Ovary (tissue), 9 donors: ENCODE measurements around the gene CD300C. TPM values are rescaled to one million over a fixed set of nuclear protein-coding genes. Genes with fewer than 3 reads are reported as not detected.
"Not testable (repeated sequence)": the region's sequence is repeated elsewhere in the genome, so short reads cannot be mapped to it uniquely, and the experiment has no call there.

Experiments
- DNase-seq, 5 donors: peaks; one replicate each; pipeline ENCODE4 v3.0.0-alpha.2; 2019 to 2020
- H3K27ac ChIP-seq, 2 donors: fragments of 200-600 bp; one replicate each; pipeline versions ENCODE4 v1.5.1 to v1.8.0; 2019 to 2022
- H3K27me3 ChIP-seq: fragments of 200-600 bp; one replicate; pipeline ENCODE4 v1.8.0; 2022
- H3K36me3 ChIP-seq: fragments of 200-600 bp; sonication (generic); one replicate; pipeline ENCODE4 v1.5.1; 2019
- H3K4me1 ChIP-seq: one replicate; pipeline ENCODE4 v1.8.1; 2013; ENCODE audit warnings: mild to moderate bottlenecking, moderate library complexity; ENCODE audit not compliant: insufficient read depth
- H3K4me3 ChIP-seq: fragments of 200-600 bp; sonication (generic); one replicate; pipeline ENCODE4 v1.5.1; 2017
- H3K9me3 ChIP-seq, 2 donors: fragments of 200-600 bp in 1 of 2; sonication (generic) in 1 of 2; one replicate each; pipeline versions ENCODE4 v1.5.1 to v1.8.1; 2013 to 2019; ENCODE audit warnings: mild to moderate bottlenecking in 1 of 2, moderate library complexity in 1 of 2
- CTCF ChIP-seq, 3 donors: fragments of 450-650 bp in 2 of 3; fragments of 200-600 bp in 1 of 3; IDR thresholded peaks; one replicate each; pipeline versions ENCODE4 v1.5.1 to v1.8.0; 2016 to 2022; ENCODE audit warnings: antibody characterized with exemption in 3 of 3, mild to moderate bottlenecking in 1 of 3
- EP300 ChIP-seq: sonication (generic); formaldehyde crosslinking; IDR thresholded peaks from one replicate; pipeline ENCODE4 v1.6.1; 2017; ENCODE audit warnings: antibody characterized with exemption
- POLR2A ChIP-seq: fragments of 450-650 bp; IDR thresholded peaks from one replicate; pipeline ENCODE4 v1.6.1; 2017; ENCODE audit warnings: antibody characterized with exemption, mild to moderate bottlenecking, moderate library complexity
- WGBS, 3 donors: extraction: QIAGEN DNeasy Blood & Tissue Kit in 1 of 3; methylation state at CpG; one replicate each; pipeline versions ENCODE4 v1.1.5 to v1.1.7; 2013 to 2017; 5-methylcytosine and 5-hydroxymethylcytosine counted together
- intact Hi-C, 4 donors: fragments of 100-400 bp; cut with DNase I; formaldehyde crosslinking; loops; one replicate each; pipeline versions ENCODE4 v1.11.0 to v1.15.1; 2022 to 2023
- polyA plus RNA-seq, 2 donors: library from polyadenylated mRNA; stranded (reverse); fragments of 200-250 nt in 1 of 2; fragments of 350-450 nt in 1 of 2; fragmentation: Illumina TruSeq in 1 of 2; extraction: RNeasy Lipid Tissue Mini Kit (QIAGEN cat#74804) in 1 of 2; gene quantifications; one replicate each; pipeline ENCODE4 v1.2.3, GENCODE V29; 2013 to 2014
- total RNA-seq, 7 donors: library from RNA; depleted of rRNA in 2 of 7; stranded (reverse); fragments of >200 nt in 2 of 7; fragmentation: NEBNext Ultra II Directional in 3 of 7; extraction: Animal tissue kit (Norgen Biotek cat#: 25700) in 3 of 7; gene quantifications; one replicate each; pipeline versions ENCODE4 v1.1.0 to v1.2.4, GENCODE V29; 2016 to 2023
- donor health status: DM: no; HTN: no; CAD: no; lungs with moderate emphysema.
- donor health status: DM: no; HTN: no; CAD: no.
- donor health status: Bipolar disorder and iron deficiency.
- donor health status: DM: yes; HTN: yes; CAD: no.
- donor health status: DM: no; HTN: no; CAD: no.
- donor health status: DM: yes; HTN: yes; CAD: no.

The CD300C gene
- total and polyA plus RNA-seq, 9 donors: 0.18 to 1.6 (median 0.46) TPM; not detected in 1

- H3K36me3 ChIP-seq: no peaks in the 10 kb centered on the region
- WGBS, 3 donors: 85 to 86% (median 85%) methylated on average over 21 of the region's 21 CpGs
- H3K4me3 ChIP-seq: no peak overlapping the region
- no peak for DNase-seq
- no peaks in the 10 kb centered on the region for H3K9me3 ChIP-seq
- intact Hi-C loops: no loop called here
- H3K4me1 ChIP-seq: no peaks in the 10 kb centered on the region
- no peaks in the 10 kb centered on the region for H3K27me3 ChIP-seq
- no peak overlapping the region for H3K27ac ChIP-seq
- no peak for TF ChIP-seq CTCF (IDR thresholded peaks at IDR 0.05)
- no peak for TF ChIP-seq EP300
- TF ChIP-seq POLR2A: no peak
Measured at GRCh38 chr17:74520790-74521480, 25.0 kb downstream of the CD300C start.

- H3K27me3 ChIP-seq: no peaks in the 10 kb centered on the region
- no peaks in the 10 kb centered on the region for H3K4me1 ChIP-seq
- no peak for TF ChIP-seq CTCF (IDR thresholded peaks at IDR 0.05)
- no peak for TF ChIP-seq POLR2A
- no peak for TF ChIP-seq EP300
- H3K36me3 ChIP-seq: no peaks in the 10 kb centered on the region
- WGBS, 3 donors: 68 to 75% (median 74%) methylated on average over 3 of the region's 3 CpGs
- DNase-seq: no peak
- intact Hi-C loops: no loop called here
- H3K9me3 ChIP-seq: no peaks in the 10 kb centered on the region
- H3K27ac ChIP-seq: no peak overlapping the region
- no peak overlapping the region for H3K4me3 ChIP-seq
Measured at GRCh38 chr17:74520016-74520434, 25.9 kb downstream of the CD300C start.

- intact Hi-C loops: not testable (repeated sequence)
Measured at GRCh38 chr17:74518413-74518981, 27.4 kb downstream of the CD300C start.

GRCh38 chr17:74516561-74517328, 29.2 kb downstream of the CD300C start:
- intact Hi-C loops: no loop called here
- no peaks in the 10 kb centered on the region for H3K27me3 ChIP-seq
- no peaks in the 10 kb centered on the region for H3K9me3 ChIP-seq
- no peak overlapping the region for H3K4me3 ChIP-seq
- DNase-seq: no peak
- H3K27ac ChIP-seq: no peak overlapping the region
- no peaks in the 10 kb centered on the region for H3K4me1 ChIP-seq
- no peaks in the 10 kb centered on the region for H3K36me3 ChIP-seq
- WGBS, 3 donors: 73 to 84% (median 76%) methylated on average over 3 of the region's 3 CpGs
- TF ChIP-seq POLR2A (no peak), CTCF (IDR thresholded peaks at IDR 0.05) (no peak), EP300 (no peak)

More at GRCh38 chr17:74518413-74518981, 27.4 kb downstream of the CD300C start:
- H3K9me3 ChIP-seq, H3K36me3 ChIP-seq, H3K4me3 ChIP-seq, H3K27me3 ChIP-seq, H3K4me1 ChIP-seq, H3K27ac ChIP-seq, DNase-seq: not testable (repeated sequence)
- 77 to 81% (median 79%) methylated on average over 6 of the region's 6 CpGs for WGBS, 3 donors
